T47D (cell line): Measurements from ENCODE around the gene AAK1.
"Not testable (repeated sequence)": the region's sequence is repeated elsewhere in the genome, so short reads cannot be mapped to it uniquely, and the experiment has no call there.

ENCODE experiments used
- DNase-seq, 2 experiments: peaks; one replicate each; pipeline versions ENCODE4 v3.0.0 to v3.0.0-alpha.2; 2011 to 2012; ENCODE audit warnings: low read depth in 1 of 2, low spot score in 1 of 2
- JUND ChIP-seq: IDR thresholded peaks from 2 replicates; pipeline ENCODE4 v1.6.1; 2012; ENCODE audit warnings: low read depth
- in situ Hi-C: cut with HindIII; loops from 2 replicates; pipeline ENCODE4 v1.10.0; 2016; ENCODE audit warnings: low sequenced_read_pairs, low pct_unique_long_range_greater_than_20kb

The AAK1 gene

GRCh38 chr2:69449906-69450305, 193.6 kb downstream of the AAK1 start:
- in situ Hi-C loops = no loop called here
- TF ChIP-seq JUND = no peak
- no peak for DNase-seq

GRCh38 chr2:69443673-69444072, 199.9 kb downstream of the AAK1 start:
- in situ Hi-C loops, DNase-seq: not testable (repeated sequence)

- DNase-seq, in situ Hi-C loops: not testable (repeated sequence)
Observed at GRCh38 chr2:69439499-69439898, 204.0 kb downstream of the AAK1 start.

GRCh38 chr2:69438580-69438979, 205.0 kb downstream of the AAK1 start:
- in situ Hi-C loops = no loop called here
- DNase-seq = no peak
- TF ChIP-seq JUND = no peak

- in situ Hi-C loops = no loop called here
- DNase-seq = peak in 1 of 2 experiments; percentile 18
- TF ChIP-seq JUND = no peak
Observed at GRCh38 chr2:69437751-69438154, 205.8 kb downstream of the AAK1 start.

GRCh38 chr2:69436938-69437750, 206.4 kb downstream of the AAK1 start, which contains the start of gene NFU1:
NFU1 (minus strand) TSS chr2:69437435; CDS start chr2:69437422, 13 bp downstream.
- TF ChIP-seq JUND = no peak
- peak; percentile 78 to 85 for DNase-seq
- in situ Hi-C loops = no loop called here

- no peak for TF ChIP-seq JUND
- DNase-seq = peak in 1 of 2 experiments; percentile 21
- in situ Hi-C loops = no loop called here
Observed at GRCh38 chr2:69436596-69436937, 207.0 kb downstream of the AAK1 start.

GRCh38 chr2:69434753-69435152, 208.8 kb downstream of the AAK1 start:
- TF ChIP-seq JUND = no peak
- in situ Hi-C loops = no loop called here
- DNase-seq = no peak

- in situ Hi-C loops = no loop called here
- no peak for DNase-seq
- TF ChIP-seq JUND = no peak
Observed at GRCh38 chr2:69429491-69430183, 213.9 kb downstream of the AAK1 start.

- DNase-seq = no peak
- no peak for TF ChIP-seq JUND
- in situ Hi-C loops = no loop called here
Observed at GRCh38 chr2:69428981-69429380, 214.6 kb downstream of the AAK1 start.

GRCh38 chr2:69424419-69424818, 219.1 kb downstream of the AAK1 start:
- TF ChIP-seq JUND = no peak
- DNase-seq = no peak
- in situ Hi-C loops = no loop called here

- no peak for DNase-seq
- TF ChIP-seq JUND = no peak
- in situ Hi-C loops = no loop called here
Observed at GRCh38 chr2:69422198-69422597, 221.3 kb downstream of the AAK1 start.

GRCh38 chr2:69419111-69419510, 224.4 kb downstream of the AAK1 start:
- DNase-seq, in situ Hi-C loops: not testable (repeated sequence)

- no peak for DNase-seq
- TF ChIP-seq JUND = no peak
- in situ Hi-C loops = no loop called here
Observed at GRCh38 chr2:69416147-69416546, 227.4 kb downstream of the AAK1 start.
